ENCODE measurements around the gene PEF1. TPM values are rescaled to one million over a fixed set of nuclear protein-coding genes. Genes with fewer than 3 reads are reported as not detected.

PEF1 gene
- total RNA-seq, 1 experiment from 2014 or later, result 40.3 TPM

DNA sequence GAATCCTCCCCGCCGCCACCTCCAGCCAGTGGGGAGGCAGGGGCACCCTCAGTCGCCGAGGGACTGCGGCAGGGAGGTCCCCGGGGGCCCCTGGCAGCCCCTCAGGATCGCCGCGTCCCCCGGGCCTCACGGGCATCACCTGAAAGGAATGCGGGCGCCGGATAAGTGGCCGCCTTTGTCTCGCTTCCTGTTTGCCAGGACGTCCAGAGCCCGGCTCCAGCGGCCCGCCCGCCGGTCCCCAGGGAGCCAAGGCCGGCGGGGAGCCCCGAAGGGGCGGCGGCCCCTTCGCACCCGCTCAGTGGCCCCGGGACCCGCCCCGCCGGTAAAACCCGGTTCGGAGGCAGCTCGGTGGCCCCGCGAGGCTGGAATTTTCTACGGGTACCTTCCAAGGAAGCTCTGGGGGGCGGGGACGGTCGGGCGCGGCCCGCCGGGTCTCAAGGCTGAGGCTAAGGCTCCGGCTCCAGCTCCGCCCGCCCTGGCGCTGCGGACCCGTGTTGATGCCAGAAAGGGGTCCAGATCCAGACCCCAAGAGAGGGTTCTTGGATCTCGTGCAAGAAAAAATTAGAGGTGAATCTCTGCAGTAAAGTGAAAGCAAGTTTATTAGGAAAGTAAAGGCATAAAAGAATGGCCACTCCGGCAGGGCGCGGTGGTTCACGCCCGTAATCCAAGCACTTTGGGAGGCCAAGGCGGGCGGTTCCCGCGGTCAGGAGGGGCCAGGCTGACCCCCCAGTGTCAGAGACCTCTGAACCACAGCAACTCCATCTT is 55.7 kb downstream of the PEF1 start:
- Histone ChIP-seq H4K5ac (ENCODE audit: insufficient read length, low read depth, low read length) (no peak overlapping the region), H2AK5ac (ENCODE audit: insufficient read length, low read length) (no peak overlapping the region), H3K27me3 (ENCODE audit: insufficient read depth, low read length) (no peaks in the 10 kb centered on the region), H3K56ac (ENCODE audit: insufficient read length, low read depth, low read length) (no peak overlapping the region), H3K4me1 (ENCODE audit: insufficient read depth, low read length) (no peaks in the 10 kb centered on the region), H3K79me1 (ENCODE audit: insufficient read depth, low read depth, low read length, poor library complexity, severe bottlenecking) (no peaks in the 10 kb centered on the region), H3K4me2 (ENCODE audit: insufficient read depth, insufficient read length, low read length) (peak overlapping the region; percentile 9), H3K9me3 (ENCODE audit: control insufficient read depth, low read depth, low read length) (no peaks in the 10 kb centered on the region), H2BK120ac (ENCODE audit: low read depth, low read length, poor library complexity, severe bottlenecking) (no peak overlapping the region), H3K27ac (ENCODE audit: insufficient read length, low read depth, low read length) (no peak overlapping the region), H3T11ph (ENCODE audit: low read length) (no peak overlapping the region), H3K9ac (ENCODE audit: extremely low read depth, insufficient read length, low read length) (no peak overlapping the region), H4K20me1 (ENCODE audit: control insufficient read depth, insufficient read depth, insufficient read length) (no peaks in the 10 kb centered on the region), H3K23ac (ENCODE audit: insufficient read length, low read depth, low read length) (no peak overlapping the region), H2BK20ac (ENCODE audit: low read depth, low read length, poor library complexity, severe bottlenecking) (no peak overlapping the region), H2BK15ac (ENCODE audit: low read depth, low read length) (no peak overlapping the region), H3K4ac (ENCODE audit: low read depth, low read length) (no peak overlapping the region), H4K91ac (ENCODE audit: insufficient read length, low read depth, low read length) (no peak overlapping the region), H3K18ac (ENCODE audit: insufficient read length, low read depth, low read length) (peak overlapping the region; percentile 21), H2BK12ac (ENCODE audit: insufficient read length, low read depth, low read length) (no peak overlapping the region), H3K14ac (ENCODE audit: insufficient read depth, low read length) (peak overlapping the region; percentile 57; the same call in 1 of the 2 replicates), H3K79me2 (ENCODE audit: insufficient read depth, low read length) (no peaks in the 10 kb centered on the region), H3K23me2 (ENCODE audit: insufficient read length, low read depth, low read length, poor library complexity, severe bottlenecking) (no peaks in the 10 kb centered on the region), H2BK5ac (ENCODE audit: insufficient read length, low read length) (no peak overlapping the region), H4K8ac (replicated peaks; ENCODE audit: insufficient read length, low read depth, low read length) (no peak overlapping the region), H2AFZ (ENCODE audit: low read length) (no peak overlapping the region)
- Mint-ChIP-seq H3K27me3 (ENCODE audit: low read depth) (peaks cover 32% of the 10 kb centered on the region), H3K4me3 (peak overlapping the region; percentile 46 to 49), H3K27ac (0 out of 7 replicates have a peak overlapping the region, but pooled peaks of 1 of the 3 experiments have one; percentile 48), H3K9me3 (no peaks in the 10 kb centered on the region), H3K36me3 (ENCODE audit: insufficient read depth in 1 of 3, low read depth in 3 of 3) (no peaks in the 10 kb centered on the region; a peak in 1 of 7 replicates), H3K4me1 (peaks cover 21 to 24% of the 10 kb centered on the region in 2 experiments)
- peak; percentile 70 for DNase-seq
- WGBS (ENCODE audit: extremely low coverage, insufficient read length, low lambda C conversion rate), result no CpG with 5 or more reads among the region's 62 CpGs
- no peak for TF ChIP-seq CTCF (conservative IDR thresholded peaks at IDR 0.05)
